AG09309 (cell line): ENCODE data around the gene MTRR.

Experiments
- DNase-seq: peaks from one replicate; pipeline ENCODE4 v3.0.0-alpha.2; 2010; ENCODE audit warnings: low read depth
- H3K4me3 ChIP-seq: 2 replicates; pipeline ENCODE4 v1.5.1; 2011; ENCODE audit warnings: mild to moderate bottlenecking, low read depth, low read length, moderate library complexity; ENCODE audit not compliant: control insufficient read depth
- CTCF ChIP-seq: IDR thresholded peaks from 2 replicates; pipeline ENCODE4 v1.5.1; 2011; ENCODE audit warnings: mild to moderate bottlenecking, low read depth, low read length, inconsistent platforms; ENCODE audit not compliant: insufficient read depth, control insufficient read depth; ENCODE audit errors: missing control alignments

The MTRR gene

GRCh38 chr5:7848296-7848695 is 20.7 kb upstream of the MTRR start:
- no peak for TF ChIP-seq CTCF
- H3K4me3 ChIP-seq, result no peak overlapping the region
- DNase-seq, result no peak

- no peak overlapping the region; the same call in 1 of the 2 replicates for H3K4me3 ChIP-seq
- no peak for TF ChIP-seq CTCF
- DNase-seq, result no peak
Measured at GRCh38 chr5:7849681-7850394, 19.1 kb upstream of the MTRR start.

DNA sequence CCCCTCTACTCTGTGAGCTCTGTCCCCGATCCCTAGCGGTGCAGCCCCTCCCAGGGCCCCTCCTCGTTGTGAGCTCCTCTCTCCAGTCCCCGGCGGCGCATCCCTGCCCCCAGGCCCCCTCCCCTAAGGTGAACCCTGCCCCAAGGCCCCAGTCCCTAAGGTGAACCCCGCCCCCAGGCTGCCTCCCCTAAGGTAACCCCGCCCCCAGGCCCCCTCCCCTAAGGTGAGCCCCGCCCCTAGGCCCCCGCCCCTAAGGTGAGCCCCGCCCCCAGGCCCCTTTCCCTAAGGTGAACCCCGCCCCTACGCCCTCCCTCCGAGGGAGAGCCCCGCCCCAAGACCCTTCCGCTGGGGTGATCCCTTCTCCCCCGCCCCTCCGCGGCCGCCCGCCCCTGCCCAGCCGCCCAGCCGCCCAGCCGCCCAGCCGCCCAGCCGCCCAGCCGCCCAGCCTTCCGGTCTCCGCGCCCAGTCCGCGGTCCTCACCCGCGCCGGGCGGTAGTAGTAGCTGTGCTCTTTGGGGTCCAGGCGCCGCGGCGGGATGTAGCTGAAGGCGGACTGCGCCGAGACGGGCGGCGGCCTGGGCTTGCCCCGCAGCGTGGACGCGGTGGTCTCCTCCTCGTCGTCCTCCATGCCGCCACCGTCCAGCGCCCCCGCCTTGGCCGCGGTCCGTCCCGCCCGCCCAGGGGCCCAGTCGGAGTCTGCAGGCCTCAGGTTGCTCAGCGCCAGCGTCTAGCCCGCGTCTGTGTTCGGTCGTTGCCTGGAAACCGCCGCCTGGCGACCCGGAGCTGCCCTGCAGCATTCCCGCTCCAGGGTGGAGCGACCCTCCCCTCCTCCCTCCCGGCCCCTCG is 18.3 kb upstream of the MTRR start, which contains the start of gene CFAP90:
TSS of gene CFAP90 (minus strand) at position 739 of the 845 bp plus-strand sequence. CDS start at position 627, 112 bp downstream.
- DNase-seq, result no peak
- TF ChIP-seq CTCF, result peak; percentile 40
- H3K4me3 ChIP-seq, result no peak within 1 kb of the TSS; the same call in none of the 2 replicates

DNA sequence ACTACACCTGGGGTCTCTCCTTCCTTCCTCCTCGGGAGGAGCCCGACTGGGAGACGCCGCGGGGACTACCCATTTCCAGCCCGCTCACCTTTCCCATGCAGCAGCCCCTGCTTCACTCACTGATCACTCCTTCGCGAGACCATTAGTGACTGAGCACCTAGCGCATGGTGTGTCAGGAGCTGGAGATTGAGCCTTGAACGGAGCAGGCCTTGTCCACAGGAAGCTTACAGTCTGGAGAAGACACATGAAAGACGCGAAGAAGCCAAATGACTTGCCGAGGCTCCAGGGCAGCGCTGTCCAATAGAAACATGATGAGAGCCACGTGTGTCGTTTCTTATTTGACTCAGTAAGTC is 17.7 kb upstream of the MTRR start:
- TF ChIP-seq CTCF, result no peak
- DNase-seq, result no peak
- no peak overlapping the region; the same call in none of the 2 replicates for H3K4me3 ChIP-seq

DNA sequence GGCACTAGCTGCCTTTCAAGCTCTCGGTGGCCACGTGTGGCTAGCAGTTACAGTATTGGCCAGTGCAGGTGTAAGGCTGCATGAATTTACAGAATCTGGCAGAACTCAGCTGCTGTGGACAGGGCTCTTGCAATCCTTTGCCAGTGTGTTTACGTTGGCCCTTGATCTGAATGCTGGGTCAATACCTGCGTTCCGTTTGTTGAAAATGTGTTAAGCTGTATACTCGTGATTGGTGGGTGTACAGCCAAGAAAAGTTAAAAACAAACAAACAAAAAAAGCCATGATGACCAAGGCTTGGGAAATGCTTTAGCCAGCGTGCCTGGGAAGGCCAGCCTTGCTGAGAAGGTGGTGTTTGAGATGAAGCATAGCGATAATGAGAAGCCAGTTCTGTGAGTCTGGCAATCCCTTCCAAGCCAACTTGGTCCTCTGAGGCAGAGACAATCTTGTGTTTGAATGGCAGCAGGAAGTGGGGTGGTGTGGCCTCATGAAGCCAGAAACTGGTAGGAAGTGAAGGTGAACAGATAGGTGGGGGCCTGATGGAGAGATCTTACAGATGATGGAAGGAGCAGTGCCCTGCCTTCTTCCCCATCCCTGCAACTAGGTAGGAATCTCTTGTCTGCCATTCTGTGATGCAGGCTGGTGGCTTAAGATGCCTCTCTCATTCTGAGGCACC is 17.2 kb upstream of the MTRR start:
- TF ChIP-seq CTCF, result no peak
- H3K4me3 ChIP-seq, result no peak overlapping the region
- DNase-seq, result no peak

DNA sequence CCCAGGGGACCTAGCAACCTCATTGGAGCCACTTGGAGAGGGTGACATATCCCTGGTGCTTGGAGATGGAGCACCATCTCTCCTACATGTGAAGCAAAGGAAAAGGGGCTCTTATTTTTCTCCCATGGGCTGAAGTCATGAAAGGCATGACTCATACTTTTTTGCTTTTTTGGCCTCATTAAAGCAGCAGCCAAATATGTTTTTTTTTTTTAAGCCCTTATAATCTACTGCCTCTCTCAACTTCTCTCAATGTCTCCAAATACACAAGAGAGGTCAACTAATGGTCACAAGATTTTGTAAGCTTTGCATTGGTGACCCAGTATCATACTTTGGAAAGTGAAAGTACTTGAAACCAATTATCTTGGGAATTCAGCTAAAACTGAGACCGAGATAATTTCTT is 16.4 kb upstream of the MTRR start:
- DNase-seq, result no peak
- no peak overlapping the region for H3K4me3 ChIP-seq
- TF ChIP-seq CTCF, result no peak
